Fibroblast of pulmonary artery (primary cell): Measurements from ENCODE around the gene KRTCAP2.

Source experiments
- DNase-seq: peaks from one replicate; pipeline ENCODE4 v3.0.0-alpha.2; 2010; ENCODE audit warnings: low read depth
- H3K4me3 ChIP-seq: replicated peaks from 2 replicates; pipeline ENCODE4 v1.5.1; 2011; ENCODE audit warnings: low read depth, mild to moderate bottlenecking, control low read depth, low read length, moderate library complexity
- TF ChIP-seq, protein P1 (sequence below): IDR thresholded peaks from 2 replicates; pipeline ENCODE4 v1.5.1; 2011; ENCODE audit warnings: mild to moderate bottlenecking, control low read depth, low read length, inconsistent platforms; ENCODE audit errors: missing control alignments

Gene KRTCAP2

DNA sequence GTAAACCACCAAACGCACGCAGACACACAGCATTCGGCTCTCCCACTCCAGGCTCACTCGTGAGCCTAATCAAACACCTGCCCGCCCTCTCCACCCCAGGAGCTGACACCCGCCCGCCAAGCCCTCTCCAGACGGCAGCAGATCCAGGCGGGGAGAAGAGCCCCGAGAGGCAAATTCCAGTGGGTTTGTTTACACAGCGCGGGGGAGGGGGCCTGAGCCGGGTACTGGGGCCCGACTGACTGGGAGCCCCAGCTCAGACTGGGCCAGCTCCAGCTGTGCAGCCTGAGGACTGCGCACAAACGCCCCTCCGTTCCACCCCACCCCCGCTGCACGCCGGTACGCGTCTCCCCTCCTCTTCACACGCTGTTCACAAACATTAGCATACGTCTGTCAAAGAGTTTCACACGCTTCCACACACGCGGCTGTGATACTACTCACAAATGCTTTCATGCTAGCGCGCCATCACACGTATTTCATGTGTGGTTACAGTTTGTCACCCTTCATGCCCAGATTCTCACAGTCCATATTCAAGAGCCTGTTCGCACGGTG is 46.5 kb downstream of the KRTCAP2 start:
- no peak for DNase-seq
- H3K4me3 ChIP-seq: peak overlapping the region; percentile 77
- TF ChIP-seq, protein P1, sequence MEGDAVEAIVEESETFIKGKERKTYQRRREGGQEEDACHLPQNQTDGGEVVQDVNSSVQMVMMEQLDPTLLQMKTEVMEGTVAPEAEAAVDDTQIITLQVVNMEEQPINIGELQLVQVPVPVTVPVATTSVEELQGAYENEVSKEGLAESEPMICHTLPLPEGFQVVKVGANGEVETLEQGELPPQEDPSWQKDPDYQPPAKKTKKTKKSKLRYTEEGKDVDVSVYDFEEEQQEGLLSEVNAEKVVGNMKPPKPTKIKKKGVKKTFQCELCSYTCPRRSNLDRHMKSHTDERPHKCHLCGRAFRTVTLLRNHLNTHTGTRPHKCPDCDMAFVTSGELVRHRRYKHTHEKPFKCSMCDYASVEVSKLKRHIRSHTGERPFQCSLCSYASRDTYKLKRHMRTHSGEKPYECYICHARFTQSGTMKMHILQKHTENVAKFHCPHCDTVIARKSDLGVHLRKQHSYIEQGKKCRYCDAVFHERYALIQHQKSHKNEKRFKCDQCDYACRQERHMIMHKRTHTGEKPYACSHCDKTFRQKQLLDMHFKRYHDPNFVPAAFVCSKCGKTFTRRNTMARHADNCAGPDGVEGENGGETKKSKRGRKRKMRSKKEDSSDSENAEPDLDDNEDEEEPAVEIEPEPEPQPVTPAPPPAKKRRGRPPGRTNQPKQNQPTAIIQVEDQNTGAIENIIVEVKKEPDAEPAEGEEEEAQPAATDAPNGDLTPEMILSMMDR: no peak

DNA sequence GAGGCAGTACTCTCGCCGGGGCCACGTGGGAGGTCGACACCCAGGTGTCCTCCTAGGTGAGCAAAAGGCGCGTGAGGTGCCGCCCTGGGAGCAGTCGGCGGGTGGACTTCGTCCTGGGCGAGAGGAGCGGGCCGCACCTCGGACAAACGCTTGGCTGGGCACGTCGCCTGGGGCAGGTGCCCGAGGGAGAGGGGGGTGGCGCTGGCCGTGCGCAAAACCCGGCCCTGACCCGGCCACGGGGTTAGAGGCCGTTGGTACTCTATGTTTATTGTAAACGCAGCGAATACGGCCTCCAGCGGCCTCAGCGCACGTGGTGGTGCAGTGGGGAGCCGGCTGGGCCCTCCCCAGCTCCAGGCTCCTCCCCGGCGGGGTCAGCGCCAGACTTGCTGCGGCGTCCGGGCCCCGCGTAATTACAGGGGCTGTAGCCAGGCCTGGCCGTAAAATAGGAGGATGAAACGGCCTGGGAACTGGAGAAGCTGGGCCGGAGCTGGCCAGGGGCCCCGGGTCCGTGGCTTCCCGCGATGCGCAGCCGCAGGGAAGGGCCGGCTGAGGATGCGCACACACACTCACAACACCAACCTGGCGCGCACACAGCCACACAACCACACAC is 47.1 kb downstream of the KRTCAP2 start:
- H3K4me3 ChIP-seq: peak overlapping the region; percentile 19
- TF ChIP-seq, protein P1: no peak
- peak; percentile 48 for DNase-seq

DNA sequence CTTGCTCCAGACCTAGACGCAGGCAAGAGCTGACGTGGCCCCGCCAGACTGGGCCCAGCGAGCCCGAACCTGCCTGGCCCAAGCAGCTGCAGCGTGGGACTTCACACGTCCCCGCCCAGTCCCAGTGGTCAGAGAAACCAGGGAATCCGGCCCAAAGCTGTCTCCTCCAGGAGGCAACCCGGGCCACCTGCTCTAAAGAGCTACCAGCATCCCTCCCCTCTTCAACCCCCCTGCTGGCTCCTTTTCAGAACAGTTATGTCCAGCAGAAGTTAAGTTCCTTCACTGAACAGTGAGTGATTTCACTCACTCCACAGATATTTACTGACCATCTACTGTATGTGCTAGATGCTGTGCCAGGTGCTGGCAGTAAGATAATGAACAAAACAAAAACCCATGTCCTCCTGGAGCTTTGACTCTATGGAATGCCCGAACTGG is 47.6 kb downstream of the KRTCAP2 start:
- no peak for DNase-seq
- no peak overlapping the region for H3K4me3 ChIP-seq
- TF ChIP-seq, protein P1: no peak

DNA sequence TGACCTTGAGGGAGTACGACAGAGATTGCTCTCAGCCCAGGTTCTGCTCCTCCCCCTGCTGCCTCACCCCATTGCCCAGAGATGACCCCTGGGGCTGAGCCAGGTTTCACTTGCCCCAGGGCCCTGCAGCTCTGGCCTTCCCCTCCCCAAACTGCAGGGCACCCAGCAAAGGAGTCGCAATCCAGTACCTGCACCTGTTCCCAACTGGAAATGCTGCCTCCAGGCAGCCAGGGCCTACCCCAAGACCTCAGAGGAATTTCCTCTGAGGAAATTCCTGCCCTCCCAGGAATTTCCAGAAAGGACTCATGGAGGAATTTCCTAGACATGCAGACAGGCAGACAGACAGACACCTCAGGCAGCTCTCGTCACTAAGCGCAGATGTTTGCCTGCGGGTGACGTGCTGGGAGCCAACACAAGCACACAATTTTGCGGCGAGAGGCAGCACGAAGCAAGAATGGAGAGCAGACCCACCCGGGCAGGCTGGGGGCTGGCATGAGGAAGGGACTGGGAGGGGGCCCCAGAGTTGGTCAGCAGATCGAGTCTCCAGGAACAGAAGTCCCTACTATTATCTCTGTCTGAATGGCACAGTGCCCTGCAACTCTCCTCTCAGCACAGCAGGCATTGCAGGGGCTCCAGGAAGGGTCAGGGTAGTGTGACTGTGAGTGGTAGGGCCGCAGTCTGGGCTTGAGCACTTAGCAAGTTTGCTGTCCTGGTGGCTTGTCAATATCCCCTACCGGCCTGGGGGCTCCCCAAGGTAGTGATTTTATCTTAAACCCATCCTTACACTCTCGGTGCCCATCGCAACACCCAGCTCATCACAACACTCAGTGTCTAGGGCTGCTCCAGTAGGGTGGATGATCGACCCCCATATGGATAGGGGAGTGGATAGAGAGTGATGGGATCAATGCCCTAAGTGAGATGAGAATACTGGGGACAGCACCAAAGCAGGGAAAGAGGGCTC is 48.3 kb downstream of the KRTCAP2 start:
- H3K4me3 ChIP-seq: no peak overlapping the region
- TF ChIP-seq, protein P1: no peak

DNA sequence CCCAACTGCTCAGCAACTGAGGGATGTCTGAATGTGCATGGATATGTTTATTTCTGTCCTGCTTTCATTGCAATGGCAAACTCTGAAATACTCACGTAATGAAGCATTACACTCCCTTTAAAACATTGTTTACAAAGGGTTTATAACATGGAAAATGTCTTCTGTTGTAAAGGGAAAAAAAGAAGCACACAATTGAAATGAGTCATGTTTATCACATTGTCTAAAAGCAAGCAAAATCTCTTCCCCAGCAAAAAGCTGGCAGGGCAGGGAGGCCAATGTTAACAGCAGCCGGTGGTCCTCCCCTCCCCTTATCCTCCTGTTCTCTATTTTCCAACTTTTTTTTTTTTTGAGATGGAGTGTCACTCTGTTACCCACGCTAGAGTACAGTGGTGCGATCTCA is 49.3 kb downstream of the KRTCAP2 start:
- DNase-seq: peak; percentile 48
- no peak overlapping the region for H3K4me3 ChIP-seq
- TF ChIP-seq, protein P1: no peak

More for the DNA sequence above, 48.3 kb downstream of the KRTCAP2 start:
- DNase-seq: peak; percentile 66

DNA sequence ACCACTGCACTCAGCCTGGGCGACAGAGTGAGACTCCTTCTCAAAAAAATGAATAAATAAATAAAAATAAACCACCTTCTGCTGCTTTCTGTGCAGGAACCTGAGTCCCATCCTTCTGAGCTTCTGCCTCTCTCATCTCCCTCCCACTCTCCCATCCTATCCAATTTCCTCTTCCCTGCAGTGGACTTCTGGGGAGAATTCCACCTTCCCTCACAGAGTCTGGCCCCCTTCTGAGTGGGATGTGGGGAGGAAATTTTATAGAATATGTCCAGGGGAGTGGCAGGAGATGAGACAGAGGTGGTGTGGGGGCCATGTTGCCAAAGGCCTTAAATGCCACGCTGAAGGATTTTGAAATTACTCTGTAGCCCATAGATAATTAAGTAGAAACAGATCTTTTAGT is 50.8 kb downstream of the KRTCAP2 start:
- no peak for DNase-seq
- TF ChIP-seq, protein P1: no peak
- no peak overlapping the region for H3K4me3 ChIP-seq
